Pulmonary artery endothelial cell (primary cell): ENCODE results near the gene VIP. TPM values are rescaled to one million over a fixed set of nuclear protein-coding genes. Genes with fewer than 3 reads are reported as not detected.
"Not testable (repeated sequence)": the region's sequence is repeated elsewhere in the genome, so short reads cannot be mapped to it uniquely, and the experiment has no call there.

Source experiments
- DNase-seq: peaks from one replicate; pipeline ENCODE4 v3.0.0-alpha.2; 2011; ENCODE audit warnings: low read depth, low spot score
- total RNA-seq: library from RNA; depleted of rRNA; stranded (reverse); fragments of >200 nt; gene quantifications from 2 replicates; pipeline ENCODE4 v1.2.3, GENCODE V29; 2014

Gene VIP
- total RNA-seq = 0.26 and 0.53 TPM in 2 replicates

DNA sequence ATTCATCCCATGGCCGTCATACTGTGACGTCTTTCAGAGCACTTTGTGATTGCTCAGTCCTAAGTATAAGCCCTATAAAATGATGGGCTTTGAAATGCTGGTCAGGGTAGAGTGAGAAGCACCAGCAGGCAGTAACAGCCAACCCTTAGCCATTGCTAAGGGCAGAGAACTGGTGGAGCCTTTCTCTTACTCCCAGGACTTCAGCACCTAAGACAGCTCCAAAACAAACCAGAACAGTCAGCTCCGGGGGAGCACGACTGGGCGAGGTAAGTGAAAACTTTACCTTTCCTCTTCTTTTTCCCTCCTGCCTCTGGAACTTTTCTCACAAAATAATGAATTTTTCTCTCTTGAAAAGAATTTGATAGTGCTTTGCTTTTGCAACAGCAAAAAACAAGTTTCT, at the start of gene VIP:
TSS of gene VIP (plus strand) at position 104 of the 400 bp plus-strand sequence. CDS start 1,381 bp downstream, outside the sequence.
- no peak for DNase-seq

DNA sequence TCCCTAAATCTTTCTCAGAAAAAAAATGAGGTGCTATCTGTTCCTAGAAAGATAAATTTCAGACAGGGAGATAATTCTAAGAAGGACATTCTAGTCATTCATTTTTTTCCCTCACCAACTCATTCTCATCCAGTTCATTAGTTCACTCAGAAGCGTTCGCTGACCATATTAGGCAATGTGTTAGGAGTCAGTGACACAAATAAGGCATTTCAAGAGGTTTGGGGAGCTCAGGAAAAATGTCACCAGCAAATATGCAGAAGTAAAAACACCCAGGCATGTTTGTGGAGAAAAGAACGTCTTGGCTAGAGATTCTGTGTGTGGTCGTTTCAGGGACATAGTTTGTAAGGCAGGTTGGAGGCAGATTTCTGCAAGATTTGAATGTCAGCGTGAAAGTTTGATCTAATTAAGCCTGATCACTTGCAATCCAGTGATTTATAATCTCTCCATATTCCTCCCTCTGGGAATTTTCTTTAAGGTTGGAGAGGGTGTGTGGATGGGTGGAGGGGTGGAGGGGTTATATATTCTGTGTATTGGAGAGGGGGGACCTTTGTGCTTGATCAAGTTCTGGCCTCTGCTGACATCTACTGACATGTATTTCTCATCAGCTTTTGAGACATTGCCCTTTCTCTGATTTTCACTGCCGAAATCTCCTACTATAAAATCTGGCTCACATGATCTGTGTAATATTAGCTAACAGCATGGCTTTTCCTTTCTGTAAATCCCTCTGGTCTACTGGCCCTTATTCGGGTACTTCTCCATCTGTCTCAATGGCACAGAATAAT, 49.3 kb upstream of the VIP start:
- DNase-seq = no peak

- no peak for DNase-seq
Observed at GRCh38 chr6:152701863-152702401, 48.7 kb upstream of the VIP start.

GRCh38 chr6:152703750-152704149, 46.8 kb upstream of the VIP start:
- DNase-seq = not testable (repeated sequence)

DNA sequence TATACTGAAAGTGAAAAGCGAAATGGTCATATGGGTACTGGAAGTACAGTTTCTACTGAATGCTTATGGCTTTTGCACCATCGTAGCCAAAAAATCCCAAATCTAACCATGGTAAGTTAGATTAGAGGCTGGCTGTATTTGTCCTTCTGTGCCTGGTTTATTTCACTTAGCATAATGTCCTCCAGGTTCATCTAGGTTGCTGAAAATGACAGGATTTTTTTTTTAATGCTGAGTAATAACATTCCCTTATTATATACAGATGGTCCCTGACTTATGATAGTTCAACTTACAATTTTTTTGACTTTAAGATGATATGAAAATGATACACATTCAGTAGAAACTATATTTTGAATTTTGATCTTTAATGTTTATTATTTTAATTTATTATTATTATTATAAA, 45.3 kb upstream of the VIP start:
- DNase-seq = no peak

DNA sequence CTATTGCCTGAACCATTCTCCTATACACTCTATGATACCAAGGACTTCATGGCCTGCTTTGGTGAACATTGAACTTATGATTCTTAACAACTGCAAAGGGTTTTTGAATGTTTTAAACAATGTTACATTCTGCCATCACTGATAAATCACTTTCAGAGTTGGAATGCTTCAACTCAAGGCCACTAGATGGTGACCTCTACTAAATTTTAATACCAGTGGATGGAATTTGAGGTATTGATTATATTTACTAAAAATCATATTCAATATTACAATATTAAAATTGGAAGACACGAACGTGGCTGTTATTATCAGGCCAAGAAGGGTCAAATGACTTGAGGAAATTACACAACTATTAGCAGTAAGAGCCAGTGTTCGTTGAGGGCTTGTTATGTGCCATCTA, 34.3 kb upstream of the VIP start:
- no peak for DNase-seq

- peak; percentile 50 for DNase-seq
Observed at GRCh38 chr6:152720974-152721373, 29.6 kb upstream of the VIP start.

DNA sequence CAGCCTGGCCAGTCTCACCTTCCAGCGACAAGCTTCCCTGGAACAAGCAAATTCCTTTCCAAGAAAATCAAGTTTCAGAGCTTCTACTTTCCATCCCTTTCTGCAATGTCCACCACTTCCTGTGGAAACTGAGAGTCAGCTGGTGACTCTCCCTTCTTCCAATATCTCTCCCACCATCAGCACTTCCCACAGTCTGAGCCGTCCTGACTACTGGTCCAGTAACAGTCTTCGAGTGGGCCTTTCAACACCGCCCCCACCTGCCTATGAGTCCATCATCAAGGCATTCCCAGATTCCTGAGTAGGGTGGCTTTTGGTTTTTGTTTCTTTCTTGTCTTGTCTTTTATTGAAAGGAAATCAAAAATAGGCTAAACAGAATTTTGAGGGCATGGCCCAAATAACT, 28.6 kb upstream of the VIP start:
- no peak for DNase-seq

- no peak for DNase-seq
Observed at GRCh38 chr6:152723398-152723797, 27.2 kb upstream of the VIP start.

GRCh38 chr6:152726313-152726712, 24.3 kb upstream of the VIP start:
- DNase-seq = no peak

GRCh38 chr6:152727507-152727906, 23.1 kb upstream of the VIP start:
- no peak for DNase-seq

- DNase-seq = no peak
Observed at GRCh38 chr6:152734630-152735029, 16.0 kb upstream of the VIP start.

DNA sequence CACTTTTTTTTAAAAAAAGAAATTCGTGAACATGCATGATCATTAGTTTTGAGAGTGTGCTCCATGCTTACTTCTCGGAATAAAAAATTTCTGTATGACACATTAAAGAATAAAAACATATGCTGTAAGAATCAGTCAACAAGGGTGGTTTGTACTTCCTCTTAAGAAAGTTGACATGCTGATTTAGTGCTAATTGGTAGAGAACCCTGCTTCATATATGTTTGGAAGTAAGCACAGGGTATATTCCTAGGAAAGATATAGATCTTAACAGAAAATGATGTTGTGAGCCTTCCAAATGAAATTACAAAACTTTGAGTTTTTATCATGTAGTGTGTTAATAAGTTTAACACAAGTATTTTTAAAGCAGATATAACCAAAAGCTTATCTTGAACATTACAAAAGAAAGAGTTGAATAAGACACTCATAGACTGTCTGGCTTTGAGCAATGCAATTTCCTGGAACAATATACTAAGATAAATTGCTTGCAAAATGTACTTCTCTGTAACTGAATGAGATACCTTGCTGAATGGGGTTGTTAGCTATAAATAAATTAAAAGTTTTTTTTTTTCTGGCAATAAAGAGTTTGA, 13.8 kb upstream of the VIP start:
- no peak for DNase-seq

GRCh38 chr6:152745509-152746171, 5.0 kb upstream of the VIP start:
- no peak for DNase-seq

- no peak for DNase-seq
Observed at GRCh38 chr6:152746172-152746553, 4.4 kb upstream of the VIP start.

DNA sequence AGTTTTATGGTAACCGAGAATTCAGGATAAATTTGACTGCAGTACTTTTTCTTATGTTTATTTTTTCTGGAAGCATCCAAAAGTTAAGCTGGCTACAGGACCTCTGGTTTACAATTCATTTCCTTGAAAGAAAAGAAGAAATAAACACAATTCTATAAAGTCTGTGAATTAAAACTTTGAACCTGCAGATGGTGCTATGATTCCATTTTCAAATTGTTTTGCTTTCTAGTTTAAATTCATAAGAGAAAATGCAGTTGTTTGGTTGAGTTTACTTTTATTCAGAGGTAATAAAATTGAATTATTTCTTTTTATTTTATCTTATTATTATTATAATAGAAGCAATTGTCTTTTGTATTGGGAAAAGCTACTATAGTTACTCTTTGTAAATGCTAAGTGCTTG, 1.8 kb upstream of the VIP start:
- no peak for DNase-seq

- no peak for DNase-seq
Observed at GRCh38 chr6:152749336-152749735, 1.3 kb upstream of the VIP start.

DNA sequence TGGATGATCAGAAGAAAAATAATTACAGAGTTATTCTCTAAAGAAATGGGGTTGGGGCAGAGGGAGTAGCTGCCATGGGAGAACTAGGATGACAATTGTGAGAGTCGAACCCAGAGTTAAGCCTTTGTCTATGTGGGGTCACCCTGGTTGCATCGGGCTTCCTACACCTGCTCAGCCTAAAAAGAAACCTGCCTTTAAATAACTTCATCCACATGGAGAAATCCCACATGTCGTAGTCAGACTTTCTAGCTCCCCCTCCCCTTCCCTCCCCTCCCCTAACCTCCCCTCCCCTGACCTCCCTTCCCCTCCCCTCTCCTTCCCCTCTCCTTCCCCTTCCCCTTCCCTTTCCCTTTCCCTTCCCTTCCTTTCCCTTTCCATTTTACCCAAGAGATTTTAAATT, 14.7 kb downstream of the VIP start:
- no peak for DNase-seq

DNA sequence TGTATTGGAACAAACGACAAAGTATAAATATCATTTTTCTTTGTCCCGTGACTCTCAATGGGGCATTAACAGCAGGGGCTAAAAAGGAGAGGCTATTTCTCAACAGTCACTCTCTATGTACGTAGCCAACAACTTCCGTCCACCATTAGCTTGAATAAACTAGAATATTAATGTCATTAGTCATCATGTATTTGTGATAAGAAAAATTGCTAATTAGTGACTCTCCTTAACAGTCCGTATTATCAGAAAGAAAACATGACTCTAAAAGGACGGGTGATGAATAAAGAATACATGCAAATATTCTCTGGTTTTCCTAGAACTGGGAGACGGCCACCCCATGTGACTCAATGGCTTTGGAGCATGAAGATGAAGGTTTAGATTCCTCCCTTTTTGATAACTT, 18.6 kb downstream of the VIP start:
- DNase-seq = no peak

GRCh38 chr6:152769993-152770392, 19.4 kb downstream of the VIP start:
- no peak for DNase-seq

- DNase-seq = no peak
Observed at GRCh38 chr6:152771061-152771687, 20.6 kb downstream of the VIP start.

- DNase-seq = no peak
Observed at GRCh38 chr6:152775428-152775827, 24.8 kb downstream of the VIP start.
